ENCODE results near the gene OR56A3.
"Not testable (repeated sequence)": the region's sequence is repeated elsewhere in the genome, so short reads cannot be mapped to it uniquely, and the experiment has no call there.

The OR56A3 gene

GRCh38 chr11:5955586-5955985 is 13.5 kb downstream of the OR56A3 start:
- no peak overlapping the region for H3K4me3 ChIP-seq (replicated peaks; ENCODE audit: insufficient read depth, low read length)
- no peak overlapping the region for H3K27ac ChIP-seq (replicated peaks)
- TF ChIP-seq SPI1 (IDR thresholded peaks at IDR 0.05; ENCODE audit: borderline replicate concordance, low read depth) (no peak), GABPA (IDR thresholded peaks at IDR 0.05; ENCODE audit: low read depth) (no peak), CTCF (IDR thresholded peaks at IDR 0.05; ENCODE audit: insufficient read depth, low read length) (no peak), POLR2AphosphoS5 (IDR thresholded peaks at IDR 0.05; ENCODE audit: low read depth) (no peak), REST (IDR thresholded peaks at IDR 0.05; ENCODE audit: insufficient replicate concordance, low read depth) (no peak)
- no peak for DNase-seq (ENCODE audit: low read depth in 1 of 2, low spot score in 1 of 2)
- peaks cover 4% of the 10 kb centered on the region for H3K27me3 ChIP-seq (ENCODE audit: insufficient read depth, poor library complexity, severe bottlenecking)

DNA sequence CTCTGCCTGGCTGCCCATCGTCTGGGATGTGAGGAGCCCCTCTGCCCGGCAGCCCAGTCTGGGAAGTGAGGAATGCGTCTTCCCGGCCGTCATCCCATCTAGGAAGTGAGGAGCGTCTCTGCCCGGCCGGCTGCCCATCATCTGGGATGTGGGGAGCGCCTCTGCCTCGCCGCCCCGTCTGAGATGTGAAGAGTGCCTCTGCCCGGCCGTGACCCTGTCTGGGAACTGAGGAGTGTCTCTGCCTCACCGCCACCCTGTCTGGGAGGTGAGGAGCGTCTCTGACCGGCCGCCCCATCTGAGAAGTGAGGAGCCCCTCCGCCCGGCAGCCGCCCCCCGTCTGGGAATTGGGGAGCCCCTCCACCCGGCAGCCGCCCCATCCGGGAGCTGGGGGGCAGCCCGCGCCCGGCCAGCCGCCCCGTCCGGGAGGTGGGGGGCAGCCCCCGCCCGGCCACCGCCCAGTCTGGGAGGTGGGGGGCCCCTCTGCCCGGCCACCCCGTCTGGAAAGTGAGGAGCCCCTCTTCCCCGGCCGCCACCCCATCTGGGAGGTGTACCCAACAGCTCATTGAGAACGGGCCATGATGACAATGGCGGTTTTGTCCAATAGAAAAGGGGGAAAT is 18.8 kb downstream of the OR56A3 start:
- DNase-seq (ENCODE audit: low read depth in 1 of 2, low spot score in 1 of 2); H3K27ac ChIP-seq (replicated peaks); H3K4me3 ChIP-seq (replicated peaks; ENCODE audit: insufficient read depth, low read length); H3K27me3 ChIP-seq (ENCODE audit: insufficient read depth, poor library complexity, severe bottlenecking): not testable (repeated sequence)

- TF ChIP-seq REST (IDR thresholded peaks at IDR 0.05; ENCODE audit: insufficient replicate concordance, low read depth) = no peak
- TF ChIP-seq SPI1 (IDR thresholded peaks at IDR 0.05; ENCODE audit: borderline replicate concordance, low read depth) = no peak
- TF ChIP-seq CTCF (IDR thresholded peaks at IDR 0.05; ENCODE audit: insufficient read depth, low read length) = no peak
- no peak for TF ChIP-seq GABPA (IDR thresholded peaks at IDR 0.05; ENCODE audit: low read depth)
- TF ChIP-seq POLR2AphosphoS5 (IDR thresholded peaks at IDR 0.05; ENCODE audit: low read depth) = no peak
- H3K27me3 ChIP-seq (ENCODE audit: insufficient read depth, poor library complexity, severe bottlenecking) = no peaks in the 10 kb centered on the region
- no peak overlapping the region for H3K4me3 ChIP-seq (replicated peaks; ENCODE audit: insufficient read depth, low read length)
- DNase-seq (ENCODE audit: low read depth in 1 of 2, low spot score in 1 of 2) = no peak
- no peak overlapping the region for H3K27ac ChIP-seq (replicated peaks)
These were observed 24.9 kb downstream of the OR56A3 start for GRCh38 chr11:5966958-5967357.

DNA sequence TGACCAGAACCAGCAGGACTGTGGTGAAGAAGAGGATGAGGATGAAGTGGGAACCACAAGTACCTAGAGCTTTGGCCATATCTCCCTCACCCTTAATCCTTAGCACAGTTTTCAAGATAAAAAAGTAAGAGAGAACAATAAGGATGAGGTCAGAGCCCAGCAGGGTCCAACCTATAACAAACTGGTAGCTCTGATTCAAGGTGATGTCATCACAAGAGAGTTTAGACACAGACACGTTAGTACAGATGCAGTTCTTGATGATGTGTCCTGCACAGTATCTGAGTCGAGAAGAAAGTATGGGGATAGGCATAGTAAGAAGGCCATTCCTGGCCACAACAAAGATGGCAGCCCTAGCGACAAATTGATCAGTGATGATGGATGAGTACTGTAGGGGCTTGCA is 25.7 kb downstream of the OR56A3 start:
- no peak overlapping the region for H3K27ac ChIP-seq (replicated peaks)
- no peak for DNase-seq (ENCODE audit: low read depth in 1 of 2, low spot score in 1 of 2)
- H3K27me3 ChIP-seq (ENCODE audit: insufficient read depth, poor library complexity, severe bottlenecking) = no peaks in the 10 kb centered on the region
- H3K4me3 ChIP-seq (replicated peaks; ENCODE audit: insufficient read depth, low read length) = no peak overlapping the region
- TF ChIP-seq SPI1 (IDR thresholded peaks at IDR 0.05; ENCODE audit: borderline replicate concordance, low read depth) (no peak), POLR2AphosphoS5 (IDR thresholded peaks at IDR 0.05; ENCODE audit: low read depth) (no peak), REST (IDR thresholded peaks at IDR 0.05; ENCODE audit: insufficient replicate concordance, low read depth) (no peak), GABPA (IDR thresholded peaks at IDR 0.05; ENCODE audit: low read depth) (no peak), CTCF (IDR thresholded peaks at IDR 0.05; ENCODE audit: insufficient read depth, low read length) (no peak)

Data from HL-60 (cell line).